ENCODE measurements around the gene TSC22D2.

TSC22D2 gene

DNA sequence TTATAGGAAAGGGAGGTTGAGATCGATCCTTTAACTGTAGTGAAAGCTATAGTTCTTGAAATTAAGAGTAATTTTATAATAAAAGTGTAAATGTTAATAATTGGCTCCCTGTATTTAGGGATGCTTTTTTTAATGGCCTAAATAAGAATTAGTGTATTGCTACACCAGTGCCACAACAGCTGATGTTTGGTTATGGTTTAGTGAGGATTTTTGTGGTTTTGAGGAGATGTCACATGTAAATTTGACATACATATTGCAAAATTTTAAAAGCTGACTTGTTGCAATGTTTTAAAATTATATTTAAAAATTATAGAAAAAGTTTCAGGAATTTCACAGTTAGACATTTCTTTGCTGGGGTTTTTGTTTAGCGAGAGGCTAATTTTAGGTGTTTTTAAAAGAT lies 3.9 kb downstream of the TSC22D2 start:
- H3K4me3 ChIP-seq (ENCODE audit: low read length), result peak overlapping the region; percentile 96
- DNase-seq (ENCODE audit: low read depth), result peak; percentile 66
- TF ChIP-seq, protein P1, sequence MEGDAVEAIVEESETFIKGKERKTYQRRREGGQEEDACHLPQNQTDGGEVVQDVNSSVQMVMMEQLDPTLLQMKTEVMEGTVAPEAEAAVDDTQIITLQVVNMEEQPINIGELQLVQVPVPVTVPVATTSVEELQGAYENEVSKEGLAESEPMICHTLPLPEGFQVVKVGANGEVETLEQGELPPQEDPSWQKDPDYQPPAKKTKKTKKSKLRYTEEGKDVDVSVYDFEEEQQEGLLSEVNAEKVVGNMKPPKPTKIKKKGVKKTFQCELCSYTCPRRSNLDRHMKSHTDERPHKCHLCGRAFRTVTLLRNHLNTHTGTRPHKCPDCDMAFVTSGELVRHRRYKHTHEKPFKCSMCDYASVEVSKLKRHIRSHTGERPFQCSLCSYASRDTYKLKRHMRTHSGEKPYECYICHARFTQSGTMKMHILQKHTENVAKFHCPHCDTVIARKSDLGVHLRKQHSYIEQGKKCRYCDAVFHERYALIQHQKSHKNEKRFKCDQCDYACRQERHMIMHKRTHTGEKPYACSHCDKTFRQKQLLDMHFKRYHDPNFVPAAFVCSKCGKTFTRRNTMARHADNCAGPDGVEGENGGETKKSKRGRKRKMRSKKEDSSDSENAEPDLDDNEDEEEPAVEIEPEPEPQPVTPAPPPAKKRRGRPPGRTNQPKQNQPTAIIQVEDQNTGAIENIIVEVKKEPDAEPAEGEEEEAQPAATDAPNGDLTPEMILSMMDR (conservative IDR thresholded peaks at IDR 0.05; ENCODE audit: low read length), result no peak

DNA sequence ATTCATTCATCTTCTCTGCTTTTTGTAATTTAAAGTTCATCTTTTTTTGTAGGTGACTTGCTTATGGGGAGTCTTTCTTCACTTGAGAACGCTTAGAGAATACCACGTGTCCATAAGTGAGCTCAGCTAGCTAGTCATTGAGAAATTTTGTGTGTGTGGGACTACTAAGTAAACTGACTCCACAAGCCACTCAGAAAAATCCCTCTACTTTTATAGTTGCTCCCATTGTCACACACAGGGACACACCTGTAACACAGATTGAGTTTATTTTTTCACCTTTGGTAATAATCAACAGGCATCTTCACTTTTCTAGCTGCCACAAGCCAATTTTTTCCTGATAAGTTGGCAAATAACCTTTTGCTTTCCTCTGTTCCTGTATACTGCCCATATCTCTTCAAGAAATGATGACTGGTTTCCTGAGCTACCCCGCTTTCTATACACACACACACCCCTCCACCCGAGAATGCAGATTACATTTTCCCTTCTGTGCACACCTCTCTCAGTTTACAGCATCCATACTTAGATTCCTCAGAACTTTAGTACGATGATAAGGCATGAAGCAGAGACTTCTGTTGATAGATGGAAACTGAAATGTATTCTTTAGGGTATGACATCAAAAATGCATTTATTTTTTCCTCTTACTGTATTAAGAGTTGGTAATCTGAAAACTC lies 4.6 kb downstream of the TSC22D2 start:
- H3K4me3 ChIP-seq (ENCODE audit: low read length), result peak overlapping the region; percentile 96
- DNase-seq (ENCODE audit: low read depth), result peak; percentile 83
- TF ChIP-seq, protein P1 (conservative IDR thresholded peaks at IDR 0.05; ENCODE audit: low read length), result no peak

DNA sequence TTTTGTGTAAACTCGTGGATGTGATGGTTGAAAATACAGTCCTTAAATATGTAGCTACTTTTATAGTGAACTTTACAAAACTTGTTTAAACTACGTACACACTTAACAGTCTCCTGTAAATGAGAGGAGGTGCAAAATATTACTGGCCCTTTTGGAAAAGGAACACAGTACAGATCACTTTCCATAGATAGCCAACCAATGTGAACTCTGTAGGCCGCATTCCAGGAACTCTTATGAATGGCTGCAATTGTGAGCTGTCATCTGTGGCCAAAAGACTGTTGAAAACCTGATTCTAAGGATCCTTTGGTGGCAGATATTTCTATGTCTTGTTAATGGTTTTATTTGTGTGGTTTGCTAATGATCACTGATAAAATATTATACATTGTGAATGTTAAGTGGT lies 6.2 kb downstream of the TSC22D2 start:
- TF ChIP-seq, protein P1 (conservative IDR thresholded peaks at IDR 0.05; ENCODE audit: low read length), result no peak
- H3K4me3 ChIP-seq (ENCODE audit: low read length), result peak overlapping the region; percentile 96
- DNase-seq (ENCODE audit: low read depth), result peak; percentile 52

DNA sequence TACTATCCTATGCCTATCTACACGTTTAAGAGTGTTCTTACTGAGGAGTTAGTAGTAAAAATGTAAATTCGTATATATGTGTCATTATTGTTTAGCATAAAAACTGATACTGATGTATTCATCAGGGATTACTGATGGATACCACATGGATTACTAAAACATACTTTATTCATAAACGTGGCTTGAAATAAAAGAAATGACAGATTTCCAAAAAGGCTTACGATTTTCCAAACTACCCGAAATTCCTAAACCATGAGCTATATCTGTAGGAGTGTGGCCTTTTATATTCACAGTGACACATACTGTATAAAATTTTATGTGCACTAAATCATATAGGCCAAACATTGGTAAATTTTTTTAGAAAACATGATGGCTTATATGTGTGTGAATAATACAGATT lies 6.9 kb downstream of the TSC22D2 start:
- peak overlapping the region; percentile 96 for H3K4me3 ChIP-seq (ENCODE audit: low read length)
- DNase-seq (ENCODE audit: low read depth), result peak; percentile 47
- TF ChIP-seq, protein P1 (conservative IDR thresholded peaks at IDR 0.05; ENCODE audit: low read length), result no peak

DNA sequence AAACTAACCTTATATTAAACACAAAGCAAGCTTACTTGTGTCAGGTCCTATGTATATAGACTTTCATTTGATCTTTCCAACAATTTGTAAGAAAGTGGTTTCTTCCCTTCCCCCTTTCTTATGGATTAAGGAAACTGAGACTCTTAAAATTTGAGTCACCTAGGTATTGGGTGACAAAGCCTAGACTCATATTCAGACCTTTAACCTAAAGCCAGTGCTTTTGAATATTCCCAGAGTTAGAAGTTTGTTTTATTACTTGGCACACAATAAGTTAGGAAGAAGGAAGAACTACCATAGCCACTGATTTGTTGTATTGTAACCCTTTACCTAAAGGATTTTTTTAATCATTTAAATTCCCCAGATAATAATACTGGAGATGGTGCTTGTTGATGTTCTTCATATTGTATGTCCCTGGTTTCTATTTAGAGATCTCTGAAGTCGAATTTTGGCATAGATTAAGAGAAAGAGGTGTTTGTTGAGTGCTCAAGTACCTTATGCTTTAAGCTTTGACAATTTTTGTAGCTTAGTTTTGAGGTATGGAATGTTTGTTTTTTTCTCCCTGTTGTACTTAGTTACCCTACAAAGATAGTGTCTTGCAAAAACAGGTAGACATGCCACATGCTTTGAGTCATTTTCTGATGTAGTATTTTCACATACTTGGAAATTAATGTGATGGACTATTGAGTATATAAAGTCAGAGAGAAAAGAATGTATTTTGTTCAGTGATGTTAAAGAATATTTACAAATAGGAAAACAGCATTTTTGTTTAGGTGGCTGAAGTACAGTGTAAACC lies 11.2 kb downstream of the TSC22D2 start:
- H3K4me3 ChIP-seq (ENCODE audit: low read length), result no peak overlapping the region
- no peak for DNase-seq (ENCODE audit: low read depth)
- TF ChIP-seq, protein P1 (conservative IDR thresholded peaks at IDR 0.05; ENCODE audit: low read length), result no peak

DNA sequence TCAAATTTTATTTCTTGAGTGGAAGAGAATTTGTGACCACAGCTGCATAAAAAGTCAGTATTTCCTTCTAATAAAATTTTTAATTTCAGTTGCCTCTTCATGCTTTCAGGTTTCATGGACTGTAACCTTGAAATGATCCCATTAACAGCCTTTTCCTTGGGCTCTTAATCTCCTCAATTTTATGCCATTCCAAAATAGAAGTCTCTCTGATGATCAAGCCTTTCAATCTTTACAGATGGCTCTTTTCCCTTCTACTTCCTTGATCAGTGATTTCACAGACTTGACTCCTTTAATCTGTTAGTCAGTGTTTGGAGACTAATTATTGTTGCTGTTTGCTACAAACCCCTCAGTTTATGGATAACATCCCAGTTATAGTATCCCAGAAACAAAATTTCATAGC lies 11.9 kb downstream of the TSC22D2 start:
- H3K4me3 ChIP-seq (ENCODE audit: low read length), result no peak overlapping the region
- no peak for DNase-seq (ENCODE audit: low read depth)
- TF ChIP-seq, protein P1 (conservative IDR thresholded peaks at IDR 0.05; ENCODE audit: low read length), result no peak

DNA sequence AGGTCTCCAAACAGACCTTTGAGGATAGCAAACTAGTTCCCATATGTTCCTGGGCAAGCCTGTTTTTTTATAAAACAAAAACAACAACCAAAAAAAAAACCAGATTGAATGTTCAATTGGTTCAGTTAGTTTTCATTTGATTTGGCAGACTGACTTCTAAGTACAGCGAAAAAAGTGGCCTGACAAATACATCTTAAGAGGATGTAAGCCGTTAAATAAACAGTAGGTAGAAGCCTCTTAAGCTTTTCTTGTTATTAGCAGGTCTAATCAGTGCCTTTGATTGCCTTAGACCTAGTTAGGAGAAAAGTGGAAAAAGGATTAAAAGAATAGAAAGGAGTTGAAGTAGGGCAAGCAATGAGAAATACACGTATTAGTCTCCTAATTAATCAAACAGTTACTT lies 13.2 kb downstream of the TSC22D2 start:
- no peak overlapping the region for H3K4me3 ChIP-seq (ENCODE audit: low read length)
- DNase-seq (ENCODE audit: low read depth), result no peak
- TF ChIP-seq, protein P1 (conservative IDR thresholded peaks at IDR 0.05; ENCODE audit: low read length), result no peak
